GM12891 (cell line): ENCODE results near the gene UBE2B.
A peak's percentile ranks its signal among the peaks of the same experiment; 100 is the strongest.
"Not testable (repeated sequence)": the region's sequence is repeated elsewhere in the genome, so short reads cannot be mapped to it uniquely, and the experiment has no call there.

Experiments used
- DNase-seq: peaks from one replicate; pipeline ENCODE4 v3.0.0; 2011; ENCODE audit warnings: low spot score; ENCODE audit not compliant: insufficient read length
- FAIRE-seq: peaks from 2 replicates; lab custom pipeline; 2011; peaks lifted over from hg19 to GRCh38; lab: Jason Lieb, UNC
- PAX5 ChIP-seq: IDR thresholded peaks from 2 replicates; pipeline ENCODE4 v1.6.1; 2011; ENCODE audit warnings: low read length, moderate library complexity, mild to moderate bottlenecking; ENCODE audit not compliant: insufficient read depth, severe bottlenecking
- POLR2A ChIP-seq: IDR thresholded peaks from 2 replicates; pipeline ENCODE4 v1.6.1; 2011; ENCODE audit warnings: low read depth, low read length, control low read depth
- POLR2AphosphoS5 ChIP-seq: IDR thresholded peaks from 2 replicates; pipeline ENCODE4 v1.6.1; 2011; ENCODE audit warnings: low read depth, low read length, control low read depth
- POU2F2 ChIP-seq: IDR thresholded peaks from 2 replicates; pipeline ENCODE4 v1.6.1; 2011; ENCODE audit warnings: low read depth, mild to moderate bottlenecking, control low read depth, low read length, moderate library complexity
- SPI1 ChIP-seq: IDR thresholded peaks from 2 replicates; pipeline ENCODE4 v1.6.1; 2011; ENCODE audit warnings: low read depth, low read length, control low read depth
- TAF1 ChIP-seq: IDR thresholded peaks from 2 replicates; pipeline ENCODE4 v1.6.1; 2011; ENCODE audit warnings: low read depth, low read length, control low read depth

Gene UBE2B

DNA sequence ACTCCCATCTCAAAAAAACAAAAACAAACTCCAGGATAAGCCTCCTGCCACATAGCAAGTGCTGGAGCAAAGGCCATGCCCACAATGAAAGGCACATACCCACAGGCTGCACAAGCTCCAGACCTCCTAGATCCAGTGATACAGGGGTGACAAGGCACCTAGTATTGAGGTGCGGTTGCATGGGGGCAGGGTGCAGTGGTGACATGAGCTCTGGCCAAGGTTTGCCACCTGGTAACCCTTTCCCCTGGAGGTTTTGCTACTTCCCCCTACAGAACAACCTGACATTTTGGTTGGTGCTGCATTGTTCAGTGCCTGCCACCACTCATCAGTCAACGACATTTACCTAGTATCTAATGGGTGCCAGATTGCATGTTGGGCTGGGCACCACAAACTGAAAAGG, 25.8 kb downstream of the UBE2B start:
- FAIRE-seq (no peak), DNase-seq (no peak)
- TF ChIP-seq SPI1 (no peak), POLR2A (no peak), PAX5 (no peak)

DNA sequence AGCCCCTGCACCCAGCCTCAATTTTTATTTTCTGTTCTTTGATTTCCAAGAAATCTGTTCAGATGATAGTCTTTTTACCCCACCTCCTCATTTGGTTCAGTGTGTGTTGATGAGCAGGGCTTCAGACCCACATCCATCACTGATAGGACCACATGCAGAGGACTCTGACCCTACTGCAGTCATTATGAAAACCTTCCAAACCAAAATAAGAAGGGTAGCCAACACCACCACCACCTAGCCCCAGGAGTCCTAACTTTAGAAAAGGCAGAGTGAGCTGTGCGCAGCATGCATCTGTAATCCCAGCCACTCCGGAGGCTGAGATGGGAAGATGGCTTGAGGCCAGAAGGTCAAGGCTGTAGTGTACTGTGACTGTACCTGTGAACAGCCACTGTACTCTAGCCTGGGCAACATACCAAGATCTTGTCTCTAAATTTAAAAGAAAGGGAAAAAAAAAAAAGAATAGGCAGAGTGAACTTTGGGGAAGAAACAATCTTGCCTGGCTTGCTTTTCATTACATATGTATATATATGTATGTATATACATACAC, 27.3 kb downstream of the UBE2B start:
- FAIRE-seq: no peak
- TF ChIP-seq POLR2A: no peak
- TF ChIP-seq POU2F2: no peak
- TF ChIP-seq TAF1: no peak
- TF ChIP-seq PAX5: no peak
- TF ChIP-seq SPI1: no peak
- no peak for TF ChIP-seq POLR2AphosphoS5
- DNase-seq: no peak

GRCh38 chr5:134403951-134404350, 32.6 kb downstream of the UBE2B start:
- DNase-seq (no peak), FAIRE-seq (no peak)
- TF ChIP-seq TAF1: no peak

DNA sequence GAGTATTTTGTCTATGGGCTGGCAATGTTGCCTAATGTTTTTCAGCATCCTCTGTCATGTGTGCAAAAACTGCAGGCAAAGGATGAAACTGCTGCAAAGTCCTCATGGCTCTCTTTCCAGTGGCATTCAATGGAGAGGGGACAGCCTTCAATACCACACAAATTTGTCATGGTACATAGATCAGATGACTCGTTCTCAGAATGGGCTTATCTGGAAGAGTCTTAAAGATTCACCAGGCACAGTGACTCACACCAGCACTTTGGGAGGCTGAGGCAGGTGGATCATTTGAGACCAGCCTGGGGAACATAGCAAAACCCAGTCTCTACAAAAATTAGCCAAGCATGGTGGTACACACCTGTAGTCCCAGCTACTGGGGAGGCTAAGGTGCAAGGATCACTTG, 35.0 kb downstream of the UBE2B start:
- TF ChIP-seq POLR2A (no peak), SPI1 (no peak), POLR2AphosphoS5 (no peak), POU2F2 (no peak), TAF1 (no peak), PAX5 (no peak)
- no peak for DNase-seq
- FAIRE-seq: no peak

DNA sequence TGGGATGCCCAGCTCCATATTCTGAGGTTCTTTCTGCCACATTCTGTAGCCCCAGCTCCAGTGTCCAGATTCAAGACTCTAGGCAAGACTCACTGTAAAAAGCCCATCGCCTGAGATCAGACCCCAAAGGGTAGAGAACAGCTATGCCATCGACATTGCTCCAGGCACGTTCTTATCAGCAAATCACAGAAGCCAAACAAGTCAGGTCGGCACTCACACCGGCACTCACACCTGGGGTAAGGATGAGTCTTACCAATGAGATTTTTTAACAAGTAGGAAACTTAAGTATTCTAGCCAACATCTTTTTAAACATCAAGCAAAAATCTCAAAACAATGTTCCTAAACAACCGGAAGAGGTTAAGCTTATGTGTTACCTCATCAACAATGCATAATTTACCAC, 38.0 kb downstream of the UBE2B start:
- no peak for DNase-seq
- no peak for FAIRE-seq
- TF ChIP-seq PAX5 (no peak), POLR2AphosphoS5 (no peak), POU2F2 (no peak), TAF1 (no peak), SPI1 (no peak), POLR2A (no peak)

- TF ChIP-seq POU2F2 (no peak), POLR2A (no peak), PAX5 (no peak), POLR2AphosphoS5 (no peak), TAF1 (no peak), SPI1 (no peak)
- FAIRE-seq (no peak), DNase-seq (no peak)
Measured at GRCh38 chr5:134410822-134411221, 39.5 kb downstream of the UBE2B start.

GRCh38 chr5:134411228-134411545, 39.8 kb downstream of the UBE2B start:
- FAIRE-seq (no peak), DNase-seq (peak; percentile 25)

GRCh38 chr5:134411546-134412266, 40.3 kb downstream of the UBE2B start, which contains the start of gene CDKN2AIPNL:
TSS of gene CDKN2AIPNL (minus strand) at chr5:134411881. CDS start at chr5:134411854, 27 bp downstream.
- TF ChIP-seq TAF1: peak; percentile 87
- peak; percentile 62 for TF ChIP-seq POU2F2
- no peak for TF ChIP-seq SPI1
- peak; percentile 88 for TF ChIP-seq POLR2A
- TF ChIP-seq PAX5: peak; percentile 85
- TF ChIP-seq POLR2AphosphoS5: peak; percentile 76
- FAIRE-seq (peak; percentile 97), DNase-seq (peak; percentile 92)

More at GRCh38 chr5:134411228-134411545, 39.8 kb downstream of the UBE2B start:
- TF ChIP-seq POLR2AphosphoS5 (no peak), TAF1 (no peak), SPI1 (no peak), POU2F2 (no peak), PAX5 (no peak), POLR2A (no peak)

DNA sequence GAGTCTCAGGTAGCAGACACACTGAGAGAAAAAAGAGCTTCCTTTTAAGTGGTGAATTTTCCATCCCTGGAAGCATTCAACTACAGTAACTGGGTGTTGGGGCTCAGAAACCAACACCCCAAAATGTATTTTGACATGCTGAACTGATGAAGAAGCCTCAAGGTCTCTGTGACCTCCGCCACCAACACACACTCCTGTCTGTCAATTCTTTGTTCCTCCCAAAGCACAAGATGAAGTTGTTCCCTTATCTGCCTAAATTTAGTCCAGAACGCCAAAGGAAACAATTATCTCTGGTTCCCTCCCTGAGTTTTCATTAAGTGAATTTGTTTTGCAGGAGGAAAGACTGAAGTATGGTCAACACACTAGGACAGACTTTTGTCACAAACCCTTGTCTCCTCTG, 41.7 kb downstream of the UBE2B start:
- TF ChIP-seq PAX5 (no peak), TAF1 (no peak), POU2F2 (no peak), POLR2AphosphoS5 (no peak), SPI1 (no peak)
- DNase-seq (no peak), FAIRE-seq (no peak)

- TF ChIP-seq POLR2AphosphoS5 (no peak), SPI1 (no peak), TAF1 (no peak), POLR2A (no peak), PAX5 (no peak)
- DNase-seq: no peak
- FAIRE-seq: no peak
Measured at GRCh38 chr5:134417707-134418106, 46.3 kb downstream of the UBE2B start.

DNA sequence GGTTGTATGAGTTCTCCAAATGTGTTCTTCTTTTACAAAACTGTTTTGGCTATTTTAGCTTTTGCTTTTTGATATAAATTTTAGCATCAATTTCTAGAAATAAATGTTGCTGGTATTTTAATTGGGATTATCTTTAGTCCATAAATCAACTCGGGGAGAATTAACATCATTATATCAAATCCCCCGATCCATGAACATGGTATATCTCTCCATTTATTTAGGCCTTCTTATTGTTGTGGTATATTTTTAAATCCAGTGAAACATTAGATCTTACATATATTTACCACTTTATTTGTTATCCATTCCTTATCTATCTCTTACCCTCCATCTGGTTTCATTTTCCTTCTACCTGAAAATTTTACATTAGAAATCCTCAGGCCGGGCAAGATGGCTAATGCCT, 47.6 kb downstream of the UBE2B start:
- FAIRE-seq (no peak), DNase-seq (no peak)
- TF ChIP-seq TAF1 (no peak), POLR2AphosphoS5 (no peak), POU2F2 (no peak), POLR2A (no peak), PAX5 (no peak), SPI1 (no peak)

DNA sequence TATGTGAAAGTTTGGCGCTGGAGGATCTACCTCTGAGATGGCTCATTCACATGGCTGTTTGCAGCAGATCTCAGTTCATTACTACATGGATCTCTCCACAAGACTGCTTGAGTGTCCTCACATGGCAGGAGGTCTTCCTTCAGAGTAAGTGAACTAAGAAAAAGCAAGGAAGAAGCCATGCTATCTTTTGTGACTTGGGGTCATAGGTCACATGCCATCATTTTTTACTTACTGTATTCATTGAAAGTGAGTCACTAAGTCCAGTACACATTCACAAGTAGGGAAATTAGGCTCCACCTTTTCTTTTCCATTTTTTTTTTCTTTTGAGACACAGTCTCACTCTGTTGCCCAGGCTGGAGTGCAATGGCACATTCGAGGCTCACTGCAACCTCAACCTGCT, 49.0 kb downstream of the UBE2B start:
- FAIRE-seq: no peak
- TF ChIP-seq TAF1 (no peak), POLR2AphosphoS5 (no peak), SPI1 (no peak), POLR2A (no peak), PAX5 (no peak), POU2F2 (no peak)
- DNase-seq: no peak

- not testable (repeated sequence) for DNase-seq, FAIRE-seq
Measured at GRCh38 chr5:134421038-134421437, 49.7 kb downstream of the UBE2B start.
